SK-MEL-5 (cell line): ENCODE data around the gene SPACA6. TPM values are rescaled to one million over a fixed set of nuclear protein-coding genes. Genes with fewer than 3 reads are reported as not detected.
"Not testable (repeated sequence)": the region's sequence is repeated elsewhere in the genome, so short reads cannot be mapped to it uniquely, and the experiment has no call there.

Experiments
- DNase-seq: peaks from one replicate; pipeline ENCODE4 v3.0.0-alpha.2; 2016; ENCODE audit warnings: low read depth, low spot score
- in situ Hi-C: cut with HindIII; loops from 2 replicates; pipeline ENCODE4 v1.10.0; 2016; ENCODE audit warnings: low sequenced_read_pairs, high pct_unique_total_duplicates, low pct_unique_long_range_greater_than_20kb
- total RNA-seq: library from RNA; depleted of rRNA; stranded (reverse); fragments of >200 nt; shearing (Covaris generic); gene quantifications from 2 replicates; pipeline ENCODE4 v1.2.3, GENCODE V29; 2014

SPACA6 gene
- total RNA-seq, 1 experiment from 2014 or later, result 3.5 TPM

- DNase-seq, result no peak
- in situ Hi-C loops, result no loop called here
Measured at GRCh38 chr19:51716925-51717324, 23.8 kb downstream of the SPACA6 start.

DNA sequence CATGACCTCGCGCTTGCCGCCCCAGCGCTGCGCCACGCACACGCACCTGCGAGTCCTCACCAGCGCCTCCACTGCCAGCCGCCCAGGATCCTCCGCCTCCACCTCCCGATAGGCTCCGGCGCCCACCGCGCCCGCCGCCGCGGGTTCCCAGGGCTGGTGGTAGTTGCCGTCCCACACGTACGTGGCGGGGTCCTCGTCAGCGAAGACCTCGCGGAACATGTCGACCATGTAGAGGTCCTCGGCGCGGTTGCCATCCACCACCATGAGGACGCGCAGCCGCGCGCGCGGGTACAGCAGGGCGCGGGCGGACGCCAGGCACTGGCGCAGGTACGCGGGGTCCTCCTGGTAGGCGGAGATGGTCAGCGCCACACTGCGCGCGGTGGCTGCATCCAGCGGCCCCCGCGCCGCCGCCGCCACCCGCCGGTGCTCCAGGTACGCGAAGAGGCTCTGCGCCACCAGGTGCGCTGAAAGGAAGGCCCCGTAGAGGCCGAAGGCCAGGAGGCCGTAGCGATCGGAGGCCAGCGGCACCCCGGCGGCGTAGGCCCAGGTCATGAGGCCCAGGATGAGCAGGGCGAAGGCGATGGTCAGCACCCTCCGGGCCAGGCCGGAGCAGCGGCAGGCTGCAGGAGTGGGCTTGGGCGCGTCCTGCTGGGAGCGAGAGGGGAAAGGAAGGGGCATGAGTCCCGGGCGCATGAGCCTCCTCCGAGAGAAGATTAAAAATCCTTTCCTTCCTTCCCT, 26.3 kb downstream of the SPACA6 start:
- DNase-seq, result no peak
- in situ Hi-C loops, result no loop called here

GRCh38 chr19:51721905-51722304, 28.8 kb downstream of the SPACA6 start:
- DNase-seq, result no peak
- in situ Hi-C loops, result no loop called here

GRCh38 chr19:51722492-51722891, 29.4 kb downstream of the SPACA6 start:
- in situ Hi-C loops, result no loop called here
- no peak for DNase-seq

- in situ Hi-C loops, result no loop called here
- DNase-seq, result no peak
Measured at GRCh38 chr19:51724543-51724942, 31.4 kb downstream of the SPACA6 start.

- DNase-seq, result no peak
- in situ Hi-C loops, result no loop called here
Measured at GRCh38 chr19:51726049-51726448, 32.9 kb downstream of the SPACA6 start.

GRCh38 chr19:51727349-51727880, 34.3 kb downstream of the SPACA6 start:
- no peak for DNase-seq
- in situ Hi-C loops, result no loop called here

DNA sequence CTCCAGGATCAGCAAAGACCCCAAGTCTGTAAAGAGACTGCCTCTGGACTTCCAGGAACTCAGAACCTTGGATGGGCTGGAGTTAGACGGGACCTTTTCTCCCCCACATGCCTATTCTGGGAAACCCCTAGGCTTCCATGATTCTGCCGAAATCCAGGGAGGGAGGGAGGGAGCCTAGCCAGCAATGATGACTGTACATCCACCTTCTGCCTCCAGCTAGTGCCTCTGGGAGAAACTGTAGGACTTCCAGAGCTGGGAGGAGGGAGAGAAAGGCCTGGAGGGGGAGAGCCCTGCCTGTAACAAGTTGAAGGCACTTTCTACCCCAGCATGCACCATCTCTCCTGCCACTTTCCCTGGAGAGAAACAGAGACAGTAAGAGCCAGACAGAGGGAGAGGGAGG, 36.7 kb downstream of the SPACA6 start:
- DNase-seq, result no peak
- in situ Hi-C loops, result no loop called here

GRCh38 chr19:51733742-51734522, 40.8 kb downstream of the SPACA6 start:
- in situ Hi-C loops, result no loop called here
- no peak for DNase-seq

- DNase-seq, result no peak
- in situ Hi-C loops, result no loop called here
Measured at GRCh38 chr19:51735759-51736449, 42.8 kb downstream of the SPACA6 start.

DNA sequence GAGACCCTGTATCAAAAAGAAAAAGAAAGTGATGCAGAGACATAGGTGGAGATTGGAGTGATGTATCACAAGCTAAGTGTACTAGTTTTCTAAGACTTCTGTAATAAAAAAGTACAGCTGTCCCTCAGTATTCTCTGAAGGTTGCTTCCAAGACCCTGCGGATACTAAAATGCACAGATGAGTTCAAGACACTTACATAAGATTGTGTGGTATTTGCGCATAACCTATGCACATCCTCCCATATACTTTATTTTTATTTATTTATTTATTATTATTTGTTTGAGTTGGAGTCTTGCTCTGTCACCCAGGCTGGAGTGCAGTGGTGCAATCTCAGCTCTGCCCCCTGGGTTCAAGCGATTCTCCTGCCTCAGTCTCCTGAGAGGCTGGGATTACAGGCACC, 44.3 kb downstream of the SPACA6 start:
- DNase-seq, result no peak
- in situ Hi-C loops, result no loop called here

GRCh38 chr19:51737924-51738323, 44.8 kb downstream of the SPACA6 start:
- DNase-seq, result no peak
- in situ Hi-C loops, result no loop called here

GRCh38 chr19:51738523-51738922, 45.4 kb downstream of the SPACA6 start:
- DNase-seq, in situ Hi-C loops: not testable (repeated sequence)

- DNase-seq, result no peak
- in situ Hi-C loops, result no loop called here
Measured at GRCh38 chr19:51739466-51740213, 46.5 kb downstream of the SPACA6 start.

GRCh38 chr19:51740356-51740755, 47.2 kb downstream of the SPACA6 start:
- in situ Hi-C loops, result no loop called here
- DNase-seq, result no peak

- no peak for DNase-seq
- in situ Hi-C loops, result no loop called here
Measured at GRCh38 chr19:51742789-51743188, 49.7 kb downstream of the SPACA6 start.

DNA sequence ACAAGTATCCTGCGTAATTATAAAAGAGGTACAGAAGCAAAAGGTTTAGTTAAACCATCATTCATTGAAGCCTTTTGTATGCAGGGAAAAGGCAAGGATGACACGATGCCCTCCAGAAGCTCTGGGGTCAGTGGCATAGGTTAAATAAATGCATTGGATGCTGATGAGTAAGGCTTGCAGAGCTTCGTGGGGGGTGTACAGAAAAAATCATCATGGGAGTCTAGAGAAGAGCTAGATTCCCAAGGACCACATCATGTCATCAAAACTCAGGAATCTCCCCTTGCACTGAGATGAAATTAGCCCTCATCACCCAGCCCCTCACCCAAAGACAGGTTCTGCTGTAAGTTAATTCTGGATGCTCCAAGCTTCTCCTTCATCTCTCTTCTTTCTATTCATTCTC, 50.3 kb downstream of the SPACA6 start:
- no peak for DNase-seq

GRCh38 chr19:51746731-51747130, 53.6 kb downstream of the SPACA6 start:
- no peak for DNase-seq
- in situ Hi-C loops, result no loop called here

More for the DNA sequence above, 50.3 kb downstream of the SPACA6 start:
- in situ Hi-C loops, result no loop called here
